IPS DF 6.9 (cell line): ENCODE measurements around the gene DNAJB8.

Source experiments
- DNase-seq: peaks from one replicate; pipeline ENCODE4 v3.0.0-alpha.2; 2013; ENCODE audit warnings: low read depth, low spot score
- H3K27ac ChIP-seq: one replicate; pipeline ENCODE4 v1.5.1; 2013; ENCODE audit warnings: low read length, control low read depth
- H3K27me3 ChIP-seq: 2 replicates; pipeline ENCODE4 v1.6.1; 2013; ENCODE audit warnings: mild to moderate bottlenecking, low read length; ENCODE audit not compliant: control insufficient read depth, insufficient read depth
- H3K36me3 ChIP-seq: 2 replicates; pipeline ENCODE4 v1.6.1; 2013; ENCODE audit warnings: low read length; ENCODE audit not compliant: control insufficient read depth, insufficient read depth
- H3K4me1 ChIP-seq: 2 replicates; pipeline ENCODE4 v1.6.1; 2013; ENCODE audit warnings: low read length; ENCODE audit not compliant: control insufficient read depth, insufficient read depth
- H3K4me3 ChIP-seq: 2 replicates; pipeline ENCODE4 v1.5.1; 2013; ENCODE audit warnings: mild to moderate bottlenecking, low read length
- H3K9me3 ChIP-seq: 2 replicates; pipeline ENCODE4 v1.6.1; 2013; ENCODE audit warnings: low read length, inconsistent platforms; ENCODE audit not compliant: control insufficient read depth, insufficient read depth
- WGBS: extraction: QIAGEN DNeasy Blood & Tissue Kit; methylation state at CpG from one replicate; pipeline ENCODE4 v1.1.7; 2013; ENCODE audit warnings: mixed read lengths, missing lambda C conversion rate; ENCODE audit not compliant: insufficient read length, insufficient coverage; 5-methylcytosine and 5-hydroxymethylcytosine counted together

The DNAJB8 gene

DNA sequence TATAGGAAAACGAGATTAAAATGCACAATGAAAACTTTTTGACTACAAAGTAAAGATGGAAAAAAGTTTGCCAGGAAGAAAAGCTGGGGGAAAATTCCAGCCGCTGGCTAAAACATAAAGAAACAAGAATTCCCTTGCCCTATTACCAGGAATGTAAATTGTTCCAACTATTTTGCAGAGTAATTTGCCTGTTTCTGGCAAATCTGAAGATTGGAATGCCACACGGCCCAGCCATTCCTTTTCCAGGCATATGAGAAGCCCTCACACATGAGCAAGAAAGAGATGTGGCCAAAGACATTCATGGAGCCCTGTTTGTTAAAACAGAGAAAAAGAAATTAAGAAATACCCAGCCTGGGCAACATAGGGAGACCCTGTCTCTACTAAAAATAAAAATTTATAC, 34.7 kb upstream of the DNAJB8 start:
- Histone ChIP-seq H3K27me3 (peaks cover 16% of the 10 kb centered on the region), H3K36me3 (no peaks in the 10 kb centered on the region), H3K27ac (no peak overlapping the region), H3K4me1 (peaks cover 6% of the 10 kb centered on the region; the same call in 1 of the 2 replicates), H3K4me3 (no peak overlapping the region), H3K9me3 (no peaks in the 10 kb centered on the region)
- no CpG with 5 or more reads among the region's 3 CpGs for WGBS
- DNase-seq = no peak

DNA sequence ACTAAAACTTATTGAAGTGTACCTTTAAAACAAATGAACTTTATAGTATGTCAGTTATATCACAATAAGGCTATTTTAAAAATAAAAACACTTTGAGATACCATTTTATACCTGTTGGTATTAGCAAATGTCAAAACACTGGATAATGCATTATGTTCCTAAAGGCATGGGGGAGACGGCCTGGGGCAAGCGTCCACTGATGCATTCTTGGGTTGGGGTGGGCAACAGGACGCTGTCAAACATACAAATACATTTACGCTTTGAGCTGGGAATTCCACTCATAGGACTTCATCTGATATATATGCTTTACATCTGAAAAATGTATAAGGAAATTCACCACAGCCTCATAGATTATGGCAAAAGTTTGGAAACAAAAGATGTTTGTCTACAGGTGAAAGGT, 33.9 kb upstream of the DNAJB8 start:
- no peaks in the 10 kb centered on the region for H3K36me3 ChIP-seq
- H3K27ac ChIP-seq = no peak overlapping the region
- no peak overlapping the region for H3K4me3 ChIP-seq
- peaks cover 6% of the 10 kb centered on the region; the same call in 1 of the 2 replicates for H3K4me1 ChIP-seq
- peaks cover 24% of the 10 kb centered on the region for H3K27me3 ChIP-seq
- no peak for DNase-seq
- WGBS = no CpG with 5 or more reads among the region's 4 CpGs
- no peaks in the 10 kb centered on the region for H3K9me3 ChIP-seq

DNA sequence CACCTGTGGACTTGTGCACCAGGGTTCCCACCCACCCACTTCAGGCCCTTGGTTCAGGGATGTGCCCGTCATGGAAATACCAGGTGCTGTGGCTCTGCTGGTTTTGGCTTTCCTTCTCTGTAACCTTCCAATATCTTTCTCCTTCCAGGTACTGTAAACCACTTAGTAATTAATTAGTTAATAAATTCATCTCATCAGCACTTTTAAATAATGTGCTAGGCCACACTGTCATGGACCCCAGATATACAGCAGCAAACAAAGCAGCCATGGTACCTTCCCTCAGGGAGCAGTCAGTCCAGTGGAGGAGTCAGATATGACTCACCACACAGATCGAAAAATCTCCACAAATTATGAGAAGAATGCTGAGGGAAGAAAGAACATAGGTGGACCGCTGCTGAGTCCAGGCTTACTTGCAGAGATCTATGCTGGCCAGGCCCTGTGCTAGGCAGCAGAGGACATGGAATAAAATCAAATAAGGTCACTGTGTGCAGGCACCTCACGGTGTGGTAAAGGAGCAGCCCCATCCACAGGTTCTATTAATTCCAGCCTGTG, 33.1 kb upstream of the DNAJB8 start:
- H3K9me3 ChIP-seq = no peaks in the 10 kb centered on the region
- no peaks in the 10 kb centered on the region for H3K36me3 ChIP-seq
- WGBS = no CpG with 5 or more reads among the region's 4 CpGs
- H3K4me3 ChIP-seq = no peak overlapping the region
- H3K27me3 ChIP-seq = peaks cover 32% of the 10 kb centered on the region
- no peak overlapping the region for H3K27ac ChIP-seq
- H3K4me1 ChIP-seq = peaks cover 6% of the 10 kb centered on the region; the same call in 1 of the 2 replicates
- no peak for DNase-seq

DNA sequence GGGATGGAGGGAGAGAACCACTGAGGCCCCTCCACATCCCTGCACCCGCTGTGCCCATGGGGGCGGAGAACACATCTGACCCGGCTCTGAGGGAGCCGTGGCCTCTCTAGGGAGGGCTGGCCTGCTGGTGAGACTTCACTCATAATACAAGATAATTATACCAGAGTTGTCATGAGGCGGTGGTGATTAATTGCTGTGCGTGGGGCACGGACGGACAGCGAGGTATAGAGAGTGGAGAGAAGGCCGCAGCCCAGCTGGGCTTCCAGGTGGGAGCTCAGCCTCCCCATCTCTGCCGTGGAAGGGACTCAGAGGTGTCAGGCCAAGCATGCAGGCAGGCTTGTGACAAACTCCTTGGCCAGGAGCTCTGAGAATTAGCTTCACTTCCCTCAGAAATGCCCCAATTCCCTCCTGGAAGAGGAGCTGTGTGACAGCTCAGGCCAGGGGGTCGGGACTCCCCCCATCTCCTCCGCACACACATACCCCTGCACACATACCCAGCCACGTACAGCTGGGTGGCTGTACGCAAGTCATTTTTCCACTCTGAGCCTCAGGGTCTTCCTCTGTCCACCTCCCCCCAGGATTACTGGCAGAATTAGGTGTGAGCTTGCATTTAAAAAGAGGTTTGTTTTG, 32.3 kb upstream of the DNAJB8 start:
- WGBS = no CpG with 5 or more reads among the region's 15 CpGs
- no peak overlapping the region for H3K27ac ChIP-seq
- H3K4me3 ChIP-seq = no peak overlapping the region
- peaks cover 6% of the 10 kb centered on the region; the same call in 1 of the 2 replicates for H3K4me1 ChIP-seq
- no peaks in the 10 kb centered on the region for H3K36me3 ChIP-seq
- no peaks in the 10 kb centered on the region for H3K9me3 ChIP-seq
- DNase-seq = no peak
- peaks cover 39% of the 10 kb centered on the region for H3K27me3 ChIP-seq

DNA sequence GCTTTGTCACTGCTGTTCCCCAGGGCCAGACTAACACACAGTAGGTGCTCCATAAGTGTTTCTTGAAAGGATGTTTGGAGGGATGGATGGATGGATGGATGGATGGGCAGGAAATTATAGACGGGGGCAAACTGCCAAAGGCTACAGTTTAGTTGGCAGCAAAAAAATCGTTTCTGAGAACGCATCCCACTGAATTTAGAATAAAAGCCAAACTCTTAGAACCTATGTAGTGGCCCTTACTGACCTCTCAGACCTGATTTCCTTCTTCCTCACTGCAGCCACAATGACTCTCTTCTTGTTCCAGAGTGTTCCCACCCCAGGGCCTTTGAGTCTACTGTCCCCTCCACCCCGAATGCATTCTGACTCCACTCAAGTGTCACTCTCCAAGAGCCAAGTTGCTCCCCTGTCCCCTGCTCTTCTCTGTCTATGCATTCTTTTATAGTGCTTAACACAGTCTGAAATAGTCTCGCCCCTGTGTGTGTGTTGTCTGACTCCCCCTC, 31.5 kb upstream of the DNAJB8 start:
- H3K4me3 ChIP-seq = no peak overlapping the region
- no CpG with 5 or more reads among the region's 5 CpGs for WGBS
- H3K27me3 ChIP-seq = peaks cover 48% of the 10 kb centered on the region
- H3K36me3 ChIP-seq = no peaks in the 10 kb centered on the region
- H3K27ac ChIP-seq = no peak overlapping the region
- peaks cover 9% of the 10 kb centered on the region; the same call in 1 of the 2 replicates for H3K4me1 ChIP-seq
- DNase-seq = no peak
- H3K9me3 ChIP-seq = no peaks in the 10 kb centered on the region

DNA sequence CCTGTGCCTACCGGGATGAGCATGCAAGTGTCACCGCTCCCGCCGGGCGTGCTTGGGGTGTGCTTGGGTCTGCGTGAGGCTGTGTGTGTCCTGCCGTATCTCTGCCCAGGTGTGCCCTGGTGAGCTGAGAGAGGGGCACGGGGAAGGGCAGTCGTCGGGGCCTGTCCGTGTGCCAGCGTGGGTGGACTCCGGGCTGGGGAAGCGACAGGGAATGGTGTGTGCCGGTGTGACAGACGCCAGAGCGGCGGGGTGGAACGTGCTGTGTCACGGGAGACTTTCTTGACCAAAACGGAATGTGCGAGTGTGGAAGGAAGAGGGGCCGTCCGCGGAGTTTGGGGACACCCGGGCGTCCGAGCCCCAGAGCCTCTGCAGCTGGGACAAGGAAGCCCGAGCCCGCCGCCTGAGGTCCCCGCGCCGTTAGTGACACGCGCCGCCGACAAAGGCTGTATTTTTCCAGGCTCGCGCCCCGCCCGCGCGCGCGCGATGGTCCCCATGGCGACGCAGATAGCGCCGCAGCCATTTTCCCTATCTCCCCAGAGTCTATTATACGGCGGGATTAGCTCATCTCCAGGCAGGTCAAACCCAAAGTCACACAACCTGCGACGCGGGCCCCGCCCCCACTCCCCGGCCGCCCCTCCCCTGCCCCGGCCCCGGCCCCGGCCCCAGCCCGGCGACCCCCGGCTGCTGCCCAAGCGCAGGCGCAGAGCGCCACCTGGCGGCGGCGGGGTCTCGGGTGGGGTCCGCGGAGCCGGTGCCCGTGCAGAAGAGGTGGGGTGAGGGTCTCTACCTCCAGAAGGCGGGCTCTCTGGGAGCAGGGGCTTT, 30.8 kb upstream of the DNAJB8 start:
- DNase-seq = no peak
- Histone ChIP-seq H3K27me3 (peaks cover 54% of the 10 kb centered on the region), H3K36me3 (no peaks in the 10 kb centered on the region), H3K9me3 (no peaks in the 10 kb centered on the region), H3K27ac (no peak overlapping the region), H3K4me1 (peaks cover 10% of the 10 kb centered on the region), H3K4me3 (peak overlapping the region; percentile 28; the same call in 1 of the 2 replicates)
- no CpG with 5 or more reads among the region's 77 CpGs for WGBS

DNA sequence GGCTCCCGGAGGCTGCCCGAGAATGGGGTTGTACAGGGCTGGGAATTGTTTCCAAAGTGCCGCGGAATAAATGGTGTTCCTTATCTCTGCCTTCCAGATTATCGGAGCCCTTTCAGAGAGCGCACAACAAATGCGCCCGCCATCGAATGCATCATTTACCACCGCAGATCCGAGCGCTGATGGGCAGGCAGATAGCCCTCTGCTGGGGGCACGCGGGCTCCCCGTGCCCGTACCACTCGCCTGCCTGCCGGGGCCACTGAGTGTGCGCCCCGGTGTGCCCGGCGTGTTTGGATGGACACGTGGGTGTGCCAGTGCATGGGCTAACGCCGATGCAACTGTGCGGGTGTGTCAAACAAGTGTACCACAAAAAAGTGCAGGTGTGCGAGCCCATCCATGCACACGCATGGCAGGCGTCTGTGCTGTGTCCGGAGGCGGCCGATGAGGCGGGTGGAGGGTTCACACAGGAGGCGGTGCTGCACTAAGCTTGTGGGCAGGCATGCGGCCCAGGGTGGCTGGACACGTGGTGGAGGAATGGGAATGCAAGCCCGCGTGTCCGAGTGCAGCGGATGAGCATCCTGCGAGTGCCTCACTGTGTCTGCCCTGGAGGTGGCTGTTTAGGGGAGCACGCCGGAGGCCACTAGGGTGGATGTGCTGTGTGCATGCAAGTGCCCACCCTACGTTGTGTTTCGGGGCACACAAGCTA, 30.1 kb upstream of the DNAJB8 start:
- DNase-seq = no peak
- H3K9me3 ChIP-seq = no peaks in the 10 kb centered on the region
- no peak overlapping the region for H3K27ac ChIP-seq
- no CpG with 5 or more reads among the region's 45 CpGs for WGBS
- no peak overlapping the region for H3K4me3 ChIP-seq
- H3K4me1 ChIP-seq = peaks cover 12% of the 10 kb centered on the region
- peaks cover 62% of the 10 kb centered on the region for H3K27me3 ChIP-seq
- H3K36me3 ChIP-seq = no peaks in the 10 kb centered on the region

DNA sequence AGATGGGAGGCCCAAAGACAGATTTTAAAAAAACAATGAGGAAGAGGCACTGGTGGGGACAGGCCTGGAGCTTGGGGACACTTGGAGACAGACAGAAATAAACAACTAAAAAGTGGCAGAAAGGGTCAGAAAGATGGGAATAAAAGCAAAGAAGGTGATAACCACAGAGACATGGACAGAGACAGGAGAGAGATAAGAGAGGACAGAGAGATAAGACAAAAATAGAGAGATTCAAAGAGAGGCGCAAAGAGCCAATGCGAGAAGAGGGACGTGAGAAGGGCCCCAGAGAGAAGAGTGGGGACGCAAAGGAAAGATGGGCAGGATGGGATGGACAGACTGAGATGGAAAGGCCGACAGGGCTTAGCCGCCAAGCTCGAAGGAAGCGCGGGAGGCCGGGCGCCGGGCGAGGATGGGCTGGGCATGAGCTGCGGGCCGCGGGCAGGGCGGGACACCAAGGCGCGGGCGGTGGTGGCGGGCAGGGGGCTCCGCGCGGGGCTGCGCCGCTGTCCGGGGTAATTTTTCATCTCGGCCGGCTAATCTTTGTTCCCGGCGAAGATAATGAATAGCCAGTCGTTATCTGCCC, 29.4 kb upstream of the DNAJB8 start:
- peaks cover 68% of the 10 kb centered on the region for H3K27me3 ChIP-seq
- WGBS = no CpG with 5 or more reads among the region's 32 CpGs
- H3K4me1 ChIP-seq = peaks cover 12% of the 10 kb centered on the region
- H3K9me3 ChIP-seq = no peaks in the 10 kb centered on the region
- no peak overlapping the region for H3K4me3 ChIP-seq
- DNase-seq = no peak
- no peak overlapping the region for H3K27ac ChIP-seq
- no peaks in the 10 kb centered on the region for H3K36me3 ChIP-seq

DNA sequence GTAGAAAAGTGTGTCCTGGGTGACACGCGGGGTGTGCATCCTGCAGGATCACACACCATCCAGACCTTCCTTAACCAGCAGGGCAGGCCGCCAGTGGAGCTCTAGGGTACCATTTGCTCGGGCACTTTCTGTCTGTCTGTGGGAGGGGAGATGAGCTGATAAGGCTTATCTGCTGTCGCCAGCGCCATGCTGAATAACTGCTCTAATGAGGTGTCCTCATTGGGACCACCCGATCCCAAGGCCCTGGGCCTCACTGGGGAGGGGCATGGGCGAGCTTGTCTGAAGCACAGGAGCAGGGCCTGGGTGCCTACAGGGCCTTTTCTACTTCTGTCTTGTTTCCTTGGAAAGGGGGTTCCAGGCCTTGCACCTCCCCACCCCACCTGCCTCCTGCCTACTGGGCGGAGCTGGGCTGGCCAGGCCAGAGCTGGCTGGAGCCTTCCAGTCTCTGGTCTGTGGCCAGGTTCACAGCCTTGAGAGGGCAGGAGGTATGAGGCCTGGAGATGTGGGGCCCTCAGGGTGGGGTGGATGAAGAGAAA, 28.8 kb upstream of the DNAJB8 start:
- H3K27ac ChIP-seq = no peak overlapping the region
- WGBS = no CpG with 5 or more reads among the region's 9 CpGs
- no peaks in the 10 kb centered on the region for H3K9me3 ChIP-seq
- H3K36me3 ChIP-seq = no peaks in the 10 kb centered on the region
- peaks cover 12% of the 10 kb centered on the region for H3K4me1 ChIP-seq
- no peak overlapping the region for H3K4me3 ChIP-seq
- peaks cover 74% of the 10 kb centered on the region for H3K27me3 ChIP-seq
- DNase-seq = no peak

DNA sequence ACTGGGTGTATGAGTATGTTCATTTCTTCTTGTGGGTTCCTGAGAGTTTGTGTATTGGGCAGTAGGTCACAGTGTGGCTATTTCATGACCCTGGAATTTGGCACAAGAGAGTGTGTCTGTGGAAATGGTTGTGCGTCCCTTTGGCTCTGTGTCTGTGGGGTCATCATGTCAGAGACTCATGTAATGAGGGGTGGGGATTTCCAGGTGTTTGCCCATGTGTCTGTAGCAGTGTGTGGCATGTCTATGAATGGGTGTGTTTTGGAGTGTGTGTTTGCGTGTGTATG, 27.6 kb upstream of the DNAJB8 start:
- no peak for DNase-seq
- peaks cover 86% of the 10 kb centered on the region for H3K27me3 ChIP-seq
- peaks cover 13% of the 10 kb centered on the region for H3K4me1 ChIP-seq
- no peak overlapping the region for H3K27ac ChIP-seq
- no peaks in the 10 kb centered on the region for H3K36me3 ChIP-seq
- WGBS = no CpG with 5 or more reads among the region's 2 CpGs
- no peak overlapping the region for H3K4me3 ChIP-seq
- H3K9me3 ChIP-seq = no peaks in the 10 kb centered on the region
